ENCODE data around the gene ABCA3.

DNA sequence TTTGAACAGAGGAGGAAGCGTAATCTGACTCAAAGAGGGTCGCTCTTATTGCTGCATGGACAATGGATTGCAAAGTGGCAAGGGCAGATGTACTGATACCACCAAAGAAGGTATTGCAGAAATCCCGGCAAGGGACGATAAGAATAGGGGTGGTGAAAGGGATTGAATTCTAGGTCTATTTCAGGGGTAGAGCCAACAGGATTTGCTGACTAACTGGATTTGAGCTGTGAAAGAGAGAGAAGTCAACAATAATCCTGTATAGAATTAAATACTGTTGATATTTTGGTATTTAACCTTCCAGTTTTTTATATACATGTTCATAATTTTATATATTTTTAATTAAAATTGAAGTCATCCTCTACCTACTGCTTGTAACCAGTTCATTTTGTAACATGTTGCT lies 19.4 kb upstream of the ABCA3 start:
- no peak for TF ChIP-seq EP300 (IDR thresholded peaks at IDR 0.05)
- no peak for TF ChIP-seq CTCF (IDR thresholded peaks at IDR 0.05)
- TF ChIP-seq POLR2A (IDR thresholded peaks at IDR 0.05): no peak
- no peak for TF ChIP-seq POLR2AphosphoS5 (IDR thresholded peaks at IDR 0.05)

All from suprapubic skin (tissue), 4 donors.